ENCODE results near the gene RNF44. TPM values are rescaled to one million over a fixed set of nuclear protein-coding genes. Genes with fewer than 3 reads are reported as not detected.

The RNF44 gene
- total RNA-seq, 4 donors from 2014 or later, result 1.2 to 32.6 (median 9.2) TPM

GRCh38 chr5:176548967-176549444, 11.8 kb upstream of the RNF44 start, which contains the start of gene CDHR2:
Gene CDHR2 (plus strand): TSS chr5:176549342. CDS start chr5:176565353, 16,011 bp downstream.
- Histone ChIP-seq H3K9me3 (no peaks in the 10 kb centered on the region), H3K4me3 (no peak within 1 kb of the TSS), H3K36me3 (no peaks in the 10 kb centered on the region), H3K27ac (no peak within 1 kb of the TSS), H3K4me1 (no peaks in the 10 kb centered on the region), H3K27me3 (no peaks in the 10 kb centered on the region)
- TF ChIP-seq POLR2A (IDR thresholded peaks at IDR 0.05), result no peak
- TF ChIP-seq, protein P1, sequence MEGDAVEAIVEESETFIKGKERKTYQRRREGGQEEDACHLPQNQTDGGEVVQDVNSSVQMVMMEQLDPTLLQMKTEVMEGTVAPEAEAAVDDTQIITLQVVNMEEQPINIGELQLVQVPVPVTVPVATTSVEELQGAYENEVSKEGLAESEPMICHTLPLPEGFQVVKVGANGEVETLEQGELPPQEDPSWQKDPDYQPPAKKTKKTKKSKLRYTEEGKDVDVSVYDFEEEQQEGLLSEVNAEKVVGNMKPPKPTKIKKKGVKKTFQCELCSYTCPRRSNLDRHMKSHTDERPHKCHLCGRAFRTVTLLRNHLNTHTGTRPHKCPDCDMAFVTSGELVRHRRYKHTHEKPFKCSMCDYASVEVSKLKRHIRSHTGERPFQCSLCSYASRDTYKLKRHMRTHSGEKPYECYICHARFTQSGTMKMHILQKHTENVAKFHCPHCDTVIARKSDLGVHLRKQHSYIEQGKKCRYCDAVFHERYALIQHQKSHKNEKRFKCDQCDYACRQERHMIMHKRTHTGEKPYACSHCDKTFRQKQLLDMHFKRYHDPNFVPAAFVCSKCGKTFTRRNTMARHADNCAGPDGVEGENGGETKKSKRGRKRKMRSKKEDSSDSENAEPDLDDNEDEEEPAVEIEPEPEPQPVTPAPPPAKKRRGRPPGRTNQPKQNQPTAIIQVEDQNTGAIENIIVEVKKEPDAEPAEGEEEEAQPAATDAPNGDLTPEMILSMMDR (IDR thresholded peaks at IDR 0.05), result no peak
- intact Hi-C loops (cut with DNase I; ENCODE audit: low total_unique reads), result no loop called here
- DNase-seq, result no peak

GRCh38 chr5:176547802-176548201, 10.6 kb upstream of the RNF44 start:
- intact Hi-C loops (cut with DNase I; ENCODE audit: low total_unique reads), result no loop called here
- no peak overlapping the region for H3K27ac ChIP-seq
- no peak for DNase-seq

DNA sequence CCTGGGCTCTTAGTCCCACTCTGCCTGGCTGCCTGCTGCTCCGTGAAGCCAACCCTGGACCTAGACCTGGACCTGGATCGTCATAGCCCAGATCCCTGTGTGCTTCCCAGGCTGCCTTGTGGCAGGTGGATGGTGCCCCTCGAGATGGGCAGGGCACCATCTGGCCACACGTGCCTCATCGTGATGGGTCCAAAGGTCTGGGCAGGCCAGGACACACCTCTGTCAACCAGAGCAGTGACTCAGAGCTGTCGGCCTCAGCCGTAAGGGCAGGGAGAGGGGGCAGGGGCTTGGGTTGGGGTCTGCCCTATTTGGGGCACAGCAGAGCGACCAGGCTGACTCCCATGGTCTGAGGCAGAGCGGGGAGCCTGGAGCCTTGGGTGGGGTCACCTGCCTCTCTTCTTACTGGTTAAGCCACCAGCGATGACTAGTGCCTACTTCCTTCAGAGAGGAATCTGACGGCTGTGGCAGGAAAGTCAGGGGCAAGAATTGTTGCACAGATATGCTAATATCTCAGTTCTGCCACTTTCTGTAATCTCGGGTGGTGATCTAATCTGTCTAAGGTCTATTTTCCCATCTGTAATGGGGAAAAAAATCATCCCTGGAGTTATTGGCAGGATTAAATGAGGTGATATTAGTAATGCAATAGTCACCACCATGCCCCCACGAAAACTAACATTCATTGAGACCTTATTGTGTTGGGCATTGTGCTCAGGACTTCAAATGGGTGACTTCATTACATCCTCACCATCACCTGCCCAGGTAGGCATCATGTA, 8.7 kb upstream of the RNF44 start:
- Histone ChIP-seq H3K27ac (no peak overlapping the region), H3K9me3 (no peaks in the 10 kb centered on the region), H3K4me1 (no peaks in the 10 kb centered on the region), H3K4me3 (no peak overlapping the region), H3K36me3 (no peaks in the 10 kb centered on the region), H3K27me3 (no peaks in the 10 kb centered on the region)
- intact Hi-C loops (cut with DNase I; ENCODE audit: low total_unique reads), result no loop called here
- TF ChIP-seq, protein P1 (IDR thresholded peaks at IDR 0.05), result no peak
- no peak for TF ChIP-seq POLR2A (IDR thresholded peaks at IDR 0.05)
- DNase-seq, result no peak

More at GRCh38 chr5:176547802-176548201, 10.6 kb upstream of the RNF44 start:
- Histone ChIP-seq H3K9me3 (no peaks in the 10 kb centered on the region), H3K4me1 (no peaks in the 10 kb centered on the region), H3K36me3 (no peaks in the 10 kb centered on the region), H3K4me3 (no peak overlapping the region), H3K27me3 (no peaks in the 10 kb centered on the region)
- TF ChIP-seq POLR2A (IDR thresholded peaks at IDR 0.05), result no peak

DNA sequence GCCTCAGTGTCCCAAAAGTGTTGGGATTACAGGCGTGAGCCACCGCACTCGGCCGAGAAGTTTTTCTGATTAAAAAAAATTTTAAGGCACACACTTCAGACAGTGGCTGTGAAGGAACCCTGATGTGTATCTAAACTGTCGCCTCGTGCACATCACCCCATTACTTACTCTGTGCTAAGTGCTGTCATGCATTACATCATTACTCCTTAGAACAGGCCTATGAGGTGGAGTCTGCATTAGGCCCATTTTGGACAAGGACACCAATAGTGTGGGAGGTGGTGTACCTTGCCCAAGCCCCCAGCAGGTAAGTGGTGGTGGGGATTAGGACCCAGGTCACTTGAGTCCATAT, 8.2 kb upstream of the RNF44 start:
- intact Hi-C loops (cut with DNase I; ENCODE audit: low total_unique reads), result no loop called here
- Histone ChIP-seq H3K27ac (no peak overlapping the region), H3K27me3 (no peaks in the 10 kb centered on the region), H3K4me1 (no peaks in the 10 kb centered on the region), H3K36me3 (no peaks in the 10 kb centered on the region), H3K9me3 (no peaks in the 10 kb centered on the region), H3K4me3 (no peak overlapping the region)
- no peak for DNase-seq
- TF ChIP-seq POLR2A (IDR thresholded peaks at IDR 0.05), result no peak
- TF ChIP-seq, protein P1 (IDR thresholded peaks at IDR 0.05), result no peak

- Histone ChIP-seq H3K27ac (peak overlapping the region; percentile 75), H3K4me1 (no peaks in the 10 kb centered on the region), H3K36me3 (no peaks in the 10 kb centered on the region), H3K9me3 (no peaks in the 10 kb centered on the region), H3K4me3 (peak overlapping the region; percentile 41 to 58), H3K27me3 (no peaks in the 10 kb centered on the region)
- TF ChIP-seq POLR2A (IDR thresholded peaks at IDR 0.05), result peak in 1 of 2 donors; percentile 42
- TF ChIP-seq, protein P1 (IDR thresholded peaks at IDR 0.05), result no peak
- DNase-seq, result peak; percentile 52 to 67
- intact Hi-C loops (cut with DNase I; ENCODE audit: low total_unique reads), result no loop called here
These were observed 6.4 kb upstream of the RNF44 start for GRCh38 chr5:176543428-176544182.
